ENCODE results near the gene DNAJB2. TPM values are rescaled to one million over a fixed set of nuclear protein-coding genes. Genes with fewer than 3 reads are reported as not detected.

DNAJB2 gene
- total RNA-seq, 1 experiment from 2014 or later: 66.2 TPM

DNA sequence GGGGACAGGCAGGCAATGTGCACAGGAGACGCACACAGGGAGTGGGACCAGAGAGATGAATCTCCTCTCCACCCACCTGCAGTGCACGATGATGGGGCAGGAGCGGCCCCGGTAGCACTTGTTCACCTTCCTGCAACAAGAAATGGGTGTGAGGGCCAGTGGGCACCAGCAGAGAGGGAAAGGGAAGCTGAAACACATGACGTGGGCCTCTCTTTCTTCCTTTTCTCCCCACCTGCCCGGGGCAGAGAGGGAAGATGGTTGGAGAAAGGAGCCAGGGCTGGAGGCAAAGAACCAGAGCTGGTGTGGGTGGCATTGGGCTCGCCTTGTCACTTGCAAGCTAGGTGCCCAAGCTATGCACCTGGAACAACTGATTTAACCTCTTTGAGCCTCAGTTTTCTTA is 12.2 kb downstream of the DNAJB2 start:
- Histone ChIP-seq H3K36me3 (ENCODE audit: control insufficient read depth, insufficient read depth, low read length) (no peaks in the 10 kb centered on the region), H3K27me3 (ENCODE audit: control insufficient read depth, insufficient read depth, low read length) (no peaks in the 10 kb centered on the region), H3K9me3 (ENCODE audit: control insufficient read depth, insufficient read depth, low read depth, low read length) (no peaks in the 10 kb centered on the region), H3K27ac (ENCODE audit: low read length) (no peak overlapping the region), H3K4me3 (ENCODE audit: low read depth in 2 of 2, low read length in 2 of 2) (no peak overlapping the region), H3K4me1 (ENCODE audit: control insufficient read depth, insufficient read depth, low read length) (peaks cover 4% of the 10 kb centered on the region; the same call in 1 of the 2 replicates)
- no peak for TF ChIP-seq REST (IDR thresholded peaks at IDR 0.05; ENCODE audit: insufficient read depth in 1 of 2, low read depth in 2 of 2, low read length in 1 of 2)
- no peak for DNase-seq (ENCODE audit: low read depth, low spot score)
- POLR2A ChIA-PET: no interaction called here
- intact Hi-C loops (cut with micrococcal nuclease; ENCODE audit: unreplicated experiment) (no loop called here), in situ Hi-C loops (cut with HindIII; ENCODE audit: low pct_unique_long_range_greater_than_20kb, low sequenced_read_pairs) (no loop called here)
- CTCF ChIA-PET: interaction anchor here (2.2 kb wide), 1 partner anchor 12 kb away, joined by 17 read pairs; the partner anchor contains the start of gene DNAJB2
- no peak for ATAC-seq
- no TSS peak for BruUV-seq (replicated peaks)

DNA sequence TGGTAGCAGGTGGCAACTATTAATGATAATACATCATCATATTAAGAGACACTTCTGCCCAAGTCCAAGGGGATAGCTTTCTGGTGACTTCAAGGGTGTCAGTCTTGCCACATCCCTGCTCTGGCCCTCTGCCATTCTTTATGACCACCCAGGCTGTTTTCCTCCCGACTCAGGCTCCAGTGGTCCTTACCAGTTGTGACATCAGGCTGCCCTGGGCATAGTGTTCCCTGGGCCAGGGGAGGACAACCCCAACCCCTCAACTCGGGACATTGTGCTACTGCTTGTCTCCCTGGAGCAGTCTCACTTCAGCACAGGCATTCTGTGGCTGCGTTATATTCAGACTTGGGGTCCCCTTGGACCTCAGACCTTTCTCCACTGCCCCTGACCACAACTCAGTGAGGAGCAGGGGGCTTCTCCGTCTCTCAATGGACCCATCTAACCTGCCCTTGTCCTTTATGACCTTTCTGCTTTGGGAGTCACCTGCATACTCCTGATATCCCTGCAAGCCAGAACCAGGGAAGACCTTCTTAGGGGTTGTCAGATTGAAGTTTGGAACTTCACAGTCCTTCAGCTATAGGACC is 12.8 kb downstream of the DNAJB2 start:
- Histone ChIP-seq H3K4me3 (ENCODE audit: low read depth in 2 of 2, low read length in 2 of 2) (no peak overlapping the region), H3K4me1 (ENCODE audit: control insufficient read depth, insufficient read depth, low read length) (peaks cover 4% of the 10 kb centered on the region; the same call in 1 of the 2 replicates), H3K36me3 (ENCODE audit: control insufficient read depth, insufficient read depth, low read length) (no peaks in the 10 kb centered on the region), H3K27me3 (ENCODE audit: control insufficient read depth, insufficient read depth, low read length) (no peaks in the 10 kb centered on the region), H3K9me3 (ENCODE audit: control insufficient read depth, insufficient read depth, low read depth, low read length) (no peaks in the 10 kb centered on the region), H3K27ac (ENCODE audit: low read length) (no peak overlapping the region)
- in situ Hi-C loops (cut with HindIII; ENCODE audit: low pct_unique_long_range_greater_than_20kb, low sequenced_read_pairs): no loop called here
- no TSS peak for BruUV-seq (replicated peaks)
- ChIA-PET CTCF (interaction anchor here (0.6 to 2.2 kb wide), 2 partner anchors 13 to 48 kb away, joined by 6 to 17 read pairs; partner anchors contain the start of gene DNAJB2), POLR2A (no interaction called here)
- intact Hi-C loops (cut with micrococcal nuclease; ENCODE audit: unreplicated experiment): no loop called here
- no peak for DNase-seq (ENCODE audit: low read depth, low spot score)
- ATAC-seq: no peak
- TF ChIP-seq, protein P1, sequence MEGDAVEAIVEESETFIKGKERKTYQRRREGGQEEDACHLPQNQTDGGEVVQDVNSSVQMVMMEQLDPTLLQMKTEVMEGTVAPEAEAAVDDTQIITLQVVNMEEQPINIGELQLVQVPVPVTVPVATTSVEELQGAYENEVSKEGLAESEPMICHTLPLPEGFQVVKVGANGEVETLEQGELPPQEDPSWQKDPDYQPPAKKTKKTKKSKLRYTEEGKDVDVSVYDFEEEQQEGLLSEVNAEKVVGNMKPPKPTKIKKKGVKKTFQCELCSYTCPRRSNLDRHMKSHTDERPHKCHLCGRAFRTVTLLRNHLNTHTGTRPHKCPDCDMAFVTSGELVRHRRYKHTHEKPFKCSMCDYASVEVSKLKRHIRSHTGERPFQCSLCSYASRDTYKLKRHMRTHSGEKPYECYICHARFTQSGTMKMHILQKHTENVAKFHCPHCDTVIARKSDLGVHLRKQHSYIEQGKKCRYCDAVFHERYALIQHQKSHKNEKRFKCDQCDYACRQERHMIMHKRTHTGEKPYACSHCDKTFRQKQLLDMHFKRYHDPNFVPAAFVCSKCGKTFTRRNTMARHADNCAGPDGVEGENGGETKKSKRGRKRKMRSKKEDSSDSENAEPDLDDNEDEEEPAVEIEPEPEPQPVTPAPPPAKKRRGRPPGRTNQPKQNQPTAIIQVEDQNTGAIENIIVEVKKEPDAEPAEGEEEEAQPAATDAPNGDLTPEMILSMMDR (IDR thresholded peaks at IDR 0.05): no peak
- TF ChIP-seq REST (IDR thresholded peaks at IDR 0.05; ENCODE audit: insufficient read depth in 1 of 2, low read depth in 2 of 2, low read length in 1 of 2) (no peak), SIN3A (IDR thresholded peaks at IDR 0.05; ENCODE audit: borderline replicate concordance, insufficient read depth, low read depth, low read length) (no peak), POLR2AphosphoS5 (IDR thresholded peaks at IDR 0.05; ENCODE audit: low read depth, low read length) (no peak), TCF7L2 (IDR thresholded peaks at IDR 0.05; ENCODE audit: low read depth, low read length) (no peak)

Data from Panc1 (cell line).